ENCODE measurements around the gene SLC17A1.

The SLC17A1 gene

DNA sequence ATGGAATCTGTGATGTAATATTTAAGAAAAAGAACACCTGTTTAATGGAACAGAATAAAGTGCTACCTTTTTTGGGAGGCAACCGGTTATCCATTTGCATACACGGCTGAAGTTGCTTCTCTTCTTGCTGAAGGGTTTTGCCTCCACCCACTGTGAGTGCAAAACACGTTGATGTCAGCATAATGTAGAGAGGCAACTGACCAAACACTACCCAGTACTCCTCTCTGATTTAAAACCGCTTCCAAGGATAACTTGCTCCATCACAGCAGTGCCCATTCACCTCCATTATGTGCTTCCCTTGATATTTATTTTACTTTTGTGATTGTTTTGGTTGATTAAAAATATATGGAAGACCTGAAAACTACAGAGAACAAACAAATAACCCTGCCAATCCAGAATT is 1.4 kb downstream of the SLC17A1 start:
- no peak for DNase-seq

DNA sequence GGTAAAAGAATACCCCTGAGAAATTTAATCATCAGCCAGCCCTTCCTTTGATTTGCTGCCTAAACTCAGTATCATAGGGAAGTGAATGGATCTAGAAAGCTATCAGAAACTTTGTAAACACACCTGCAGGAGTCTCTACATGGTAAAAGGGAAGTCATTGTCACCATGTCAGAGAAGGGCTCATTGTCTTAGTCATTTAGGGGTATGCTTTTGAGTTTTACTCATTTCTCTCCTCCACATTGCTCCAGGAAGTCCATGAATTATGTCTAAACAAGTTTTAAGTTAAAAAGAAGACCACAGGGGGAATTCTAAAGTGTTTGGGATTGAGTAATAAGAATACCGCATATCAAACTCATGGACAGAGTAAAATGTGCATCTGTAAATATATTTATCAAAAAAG is 2.5 kb downstream of the SLC17A1 start:
- no peak for DNase-seq

DNA sequence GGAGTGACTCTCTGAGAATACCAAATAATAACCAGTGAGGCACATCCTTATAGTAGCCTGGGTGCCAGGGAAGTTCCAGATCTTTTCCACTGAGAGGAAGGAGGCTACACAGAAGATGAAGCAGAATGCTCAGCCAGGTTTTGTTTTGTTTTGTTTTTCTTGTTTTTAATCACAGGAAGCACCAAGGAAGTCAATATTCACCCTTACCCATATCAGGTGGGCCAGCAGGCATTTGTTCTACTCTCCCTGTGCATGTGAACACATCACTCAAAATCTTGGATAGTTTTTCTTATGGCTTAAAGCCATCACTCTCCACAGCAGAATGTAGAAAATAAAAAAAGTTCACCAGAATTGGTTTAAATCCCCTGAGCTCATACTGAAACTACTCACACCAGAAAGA is 10.5 kb downstream of the SLC17A1 start:
- DNase-seq: no peak

DNA sequence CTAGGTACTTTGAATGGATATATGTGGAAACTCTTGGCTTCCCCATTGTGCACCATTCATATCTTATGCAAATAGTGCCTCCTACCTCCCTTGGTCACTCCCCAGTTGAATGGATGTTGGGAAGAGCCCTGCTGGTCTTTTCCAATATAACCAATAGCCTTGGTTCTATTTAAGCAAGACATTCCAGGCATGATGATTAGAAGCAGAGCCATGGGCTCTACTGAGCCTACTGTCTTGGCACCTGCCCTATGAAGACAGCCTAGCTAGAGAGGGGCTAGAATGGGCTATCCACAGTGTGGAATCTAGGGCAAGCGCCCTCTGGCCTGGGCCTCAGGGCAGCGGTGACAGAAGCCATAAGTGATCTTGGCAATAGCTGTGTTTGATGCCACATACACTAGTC is 15.6 kb downstream of the SLC17A1 start:
- DNase-seq: no peak

DNA sequence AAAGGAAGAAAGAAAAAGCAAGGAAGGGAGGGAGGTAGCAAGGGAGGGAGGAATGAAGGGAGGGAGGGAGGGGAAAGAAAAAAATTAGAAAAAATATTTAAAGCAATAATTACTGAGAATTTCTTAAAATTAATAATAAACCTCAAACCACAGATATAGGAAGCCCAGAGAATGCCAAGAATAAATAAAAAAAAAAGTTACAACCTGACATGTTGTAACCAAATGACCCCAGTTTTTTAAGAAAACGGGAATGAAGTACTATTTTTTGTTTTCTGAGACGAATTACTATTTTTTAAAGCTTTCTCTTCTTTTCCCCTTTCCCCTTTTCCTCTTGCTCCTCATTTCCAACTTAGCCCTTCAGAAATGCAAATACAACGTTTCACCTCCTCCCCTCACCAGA is 16.7 kb downstream of the SLC17A1 start:
- no peak for DNase-seq

DNA sequence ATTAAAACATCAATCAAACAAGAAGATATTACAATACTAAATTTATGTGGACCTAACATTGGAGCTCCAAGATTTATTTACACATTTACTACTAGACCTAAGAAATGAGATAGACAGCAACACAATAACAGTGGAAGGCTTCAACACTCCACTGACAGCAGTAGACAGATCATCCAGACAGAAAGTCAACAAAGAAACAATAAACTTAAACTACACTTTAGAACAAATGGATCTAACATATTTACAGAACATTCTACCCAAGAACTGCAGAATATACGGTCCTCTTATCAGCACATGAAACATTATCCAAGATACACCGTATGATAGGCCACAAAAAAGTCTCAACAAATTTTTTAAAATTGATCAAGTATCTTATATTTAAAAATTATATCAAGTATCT is 27.0 kb downstream of the SLC17A1 start:
- DNase-seq: no peak

DNA sequence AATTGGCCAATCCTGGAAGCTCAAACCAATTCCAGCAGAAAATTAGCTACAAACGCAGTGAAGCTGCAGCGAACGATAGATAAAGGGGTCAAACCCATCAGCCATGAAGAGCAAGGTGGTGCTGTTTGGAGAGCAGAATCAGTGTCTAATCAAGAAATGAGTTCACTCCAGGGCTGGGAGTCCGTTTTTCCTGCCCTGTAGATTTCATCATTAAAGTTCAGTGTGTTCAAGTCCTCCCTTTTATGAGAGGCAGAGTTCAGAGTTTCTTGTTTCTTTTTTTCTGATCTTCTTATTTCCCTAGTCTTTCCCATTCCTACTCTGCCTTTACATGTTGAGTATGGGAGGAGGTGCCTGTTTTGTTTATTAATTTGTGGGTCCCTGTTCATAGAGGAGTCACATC is 30.4 kb downstream of the SLC17A1 start:
- no peak for DNase-seq

DNA sequence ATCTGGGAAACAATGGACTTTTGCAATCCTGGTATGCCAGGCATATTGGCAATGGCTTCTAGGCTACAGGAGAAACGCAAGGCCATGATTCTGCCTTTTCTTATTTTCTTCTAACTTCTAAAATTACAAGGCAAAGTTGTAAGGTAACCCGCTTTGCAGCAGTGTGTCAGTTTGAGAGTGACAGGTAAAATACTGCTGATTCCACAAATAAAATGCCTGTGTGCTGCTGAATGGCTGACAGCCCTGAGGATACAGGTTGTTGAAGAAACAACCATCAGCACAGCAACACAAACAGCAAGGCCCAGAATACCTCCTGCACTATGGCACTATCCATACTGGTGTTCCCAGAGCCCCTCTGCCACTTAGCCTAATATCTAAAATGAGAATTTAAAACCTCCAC is 37.1 kb downstream of the SLC17A1 start:
- DNase-seq: no peak

DNA sequence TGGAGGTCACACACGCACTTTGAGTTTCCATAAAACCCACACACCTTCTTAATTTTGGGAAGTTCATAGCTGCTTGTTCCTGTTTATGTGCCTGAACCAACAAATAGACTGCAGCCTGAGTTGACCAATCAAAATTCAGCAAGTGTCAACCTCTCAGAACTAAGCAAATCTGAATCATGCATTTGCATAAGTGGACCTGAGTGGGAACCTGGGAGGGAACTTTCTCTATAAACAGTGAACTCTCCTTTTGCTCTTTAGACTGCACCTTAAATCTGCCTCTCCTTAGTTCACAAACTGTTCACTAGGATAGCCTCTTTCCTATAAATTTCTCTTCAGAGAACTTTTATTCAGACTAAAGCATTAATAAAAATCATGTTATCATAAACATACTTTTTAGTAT is 37.9 kb downstream of the SLC17A1 start:
- no peak for DNase-seq

DNA sequence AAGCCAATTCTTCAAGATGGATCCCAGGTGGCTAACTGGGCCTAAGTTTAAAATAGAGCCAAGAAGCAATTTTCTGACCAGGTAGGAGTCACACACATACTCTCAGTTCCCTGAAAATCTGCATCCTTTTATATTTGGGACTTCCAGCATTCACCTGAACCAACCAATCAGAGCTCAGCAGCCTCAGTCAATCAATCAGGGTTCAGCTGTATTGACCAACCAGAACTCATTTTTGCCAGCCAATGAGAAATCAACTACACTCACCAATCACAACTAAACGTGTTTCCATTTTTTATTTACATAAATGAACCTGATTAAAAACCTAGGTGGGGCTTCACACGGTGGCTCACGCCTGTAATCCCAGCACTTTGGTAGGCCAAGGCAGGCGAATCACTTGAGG is 39.8 kb downstream of the SLC17A1 start:
- DNase-seq: no peak

DNA sequence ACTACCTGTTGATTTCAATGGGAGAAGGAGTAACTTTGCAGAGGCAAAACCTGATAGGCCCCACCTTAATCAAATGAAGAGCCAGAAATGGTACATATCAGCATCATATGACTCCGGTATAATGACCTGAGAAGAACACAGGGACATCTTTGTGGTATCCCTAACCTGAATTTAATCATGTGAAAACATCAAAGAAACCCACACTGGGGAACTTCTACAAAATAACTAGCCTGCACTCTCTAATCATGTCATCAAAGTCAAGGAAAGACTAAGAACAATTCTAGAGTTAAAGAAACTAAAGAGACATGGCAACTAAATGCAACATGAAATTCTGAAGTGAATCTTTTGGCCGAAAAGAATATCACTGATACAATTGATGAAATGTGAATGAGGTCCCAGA is 42.4 kb downstream of the SLC17A1 start:
- DNase-seq: no peak

DNA sequence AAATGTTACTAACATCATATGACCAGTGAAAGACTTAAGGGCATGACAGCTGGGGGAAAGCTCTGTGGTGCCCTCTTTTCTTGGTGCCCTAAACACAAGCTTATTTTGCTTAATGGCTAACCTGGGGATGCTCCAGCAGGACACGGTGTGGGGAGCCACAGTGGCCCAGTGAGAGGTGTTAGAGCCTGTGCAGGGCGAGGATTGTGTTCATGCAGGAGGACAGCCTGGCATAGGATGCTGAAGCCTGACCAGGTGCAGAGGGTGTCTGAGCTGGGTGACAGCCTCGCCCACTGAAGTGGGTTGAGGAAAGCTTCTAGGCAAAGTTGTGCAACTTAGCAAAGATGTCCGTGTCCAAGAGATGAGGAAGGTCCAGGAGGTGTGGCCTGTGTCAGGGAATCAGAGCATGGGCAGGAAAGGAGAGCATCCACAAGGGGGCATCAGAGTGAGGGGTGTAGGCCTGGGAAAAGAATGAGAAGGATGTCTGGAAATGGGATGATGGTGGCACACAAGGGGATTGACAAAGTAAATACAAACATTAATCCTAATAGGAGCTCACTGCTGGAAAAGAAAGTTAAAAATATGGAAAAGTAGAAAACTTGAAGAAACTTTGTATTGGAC is 43.4 kb downstream of the SLC17A1 start:
- DNase-seq: no peak

DNA sequence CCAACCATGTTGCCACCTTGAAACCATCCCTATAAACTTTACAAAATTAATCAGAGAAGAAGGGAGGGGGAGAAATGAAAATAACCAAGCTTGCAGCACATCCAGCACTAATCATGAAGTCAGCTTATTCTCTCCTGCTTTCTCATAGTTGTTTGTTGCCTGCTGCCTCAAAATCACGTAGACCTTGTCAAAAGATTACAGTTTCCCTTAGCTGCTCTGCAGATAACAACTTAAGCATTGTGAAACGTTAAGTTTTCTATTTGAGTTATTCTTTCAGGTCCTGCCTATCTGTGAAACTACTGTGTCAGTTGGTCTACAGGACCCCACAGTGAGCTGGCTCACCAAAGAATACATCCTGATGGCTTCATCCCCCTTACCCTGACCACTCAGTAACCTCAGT is 44.4 kb downstream of the SLC17A1 start:
- no peak for DNase-seq

DNA sequence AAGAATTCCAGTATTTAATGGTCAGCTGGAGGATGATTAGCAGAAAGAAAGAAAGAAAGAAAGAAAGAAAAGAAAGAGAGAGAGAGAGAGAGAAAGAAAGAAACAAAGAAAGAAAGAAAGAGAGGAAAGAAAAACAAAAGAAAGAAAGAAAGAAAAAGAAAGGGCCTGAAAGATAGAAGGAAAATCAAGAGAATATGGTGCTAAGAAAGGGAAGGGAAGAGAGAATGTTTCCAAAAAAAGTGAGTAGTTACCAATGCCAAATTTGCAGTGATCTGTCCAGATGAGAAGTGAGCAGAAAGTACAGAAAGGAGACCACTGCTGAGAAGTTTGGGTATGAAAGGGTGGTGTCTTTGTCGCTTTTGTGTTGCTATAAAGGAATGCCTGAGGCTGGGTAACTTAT is 50.7 kb downstream of the SLC17A1 start:
- DNase-seq: no peak

DNA sequence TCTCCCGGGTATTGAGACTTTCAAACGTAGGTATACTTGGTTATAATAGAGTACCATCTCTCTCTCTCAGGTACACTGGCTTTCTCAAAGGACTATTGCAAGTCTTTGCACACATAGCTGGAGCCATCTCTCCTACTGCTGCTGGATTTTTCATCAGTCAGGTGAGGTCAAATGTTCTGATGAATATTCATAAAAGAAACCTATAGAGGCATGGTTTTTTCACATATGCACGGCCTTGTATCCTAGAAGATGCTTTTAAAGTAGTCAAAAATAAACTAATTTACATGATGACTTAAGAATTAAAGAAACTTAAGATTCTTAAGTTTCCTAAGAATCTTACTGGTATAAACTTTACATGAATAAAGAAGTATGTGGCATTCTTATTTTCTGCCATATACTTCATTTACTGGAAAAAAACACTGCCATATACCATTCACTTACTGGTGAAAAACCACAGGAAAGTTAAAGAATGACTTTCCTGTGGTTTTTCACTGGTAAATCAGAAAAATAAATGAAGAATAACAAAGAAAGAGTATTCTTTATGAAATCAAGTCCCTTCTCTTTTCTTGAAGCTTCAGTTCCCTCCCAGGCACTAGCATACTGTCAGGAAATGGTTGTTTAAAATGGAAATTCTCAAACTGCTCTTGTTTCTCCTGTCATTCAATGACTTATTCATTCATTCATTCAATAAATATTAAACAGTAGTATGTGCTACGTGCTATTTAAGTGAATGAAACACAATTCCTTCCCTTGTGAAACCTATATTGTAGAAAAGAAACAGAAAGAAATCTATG is 53.8 kb downstream of the SLC17A1 start:
- DNase-seq: no peak

DNA sequence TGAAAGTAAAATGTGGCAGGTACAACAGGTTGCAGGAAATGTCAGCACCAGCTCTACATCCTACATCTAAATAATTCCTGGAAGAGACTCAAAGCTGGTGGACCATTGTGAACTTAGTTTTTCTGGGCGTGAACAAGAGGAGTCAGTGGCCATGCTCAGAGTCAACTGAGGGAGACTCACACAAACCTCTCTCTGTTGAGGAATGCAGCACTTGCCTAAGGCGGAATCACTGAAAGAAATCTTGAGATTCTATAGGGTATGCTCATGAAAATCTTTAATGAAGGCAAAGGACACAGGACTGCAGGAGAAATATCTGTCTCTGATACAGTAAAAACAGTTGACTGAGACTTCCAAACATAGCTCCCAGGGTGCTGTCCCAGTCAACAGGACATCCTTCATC is 54.8 kb downstream of the SLC17A1 start:
- DNase-seq: no peak

DNA sequence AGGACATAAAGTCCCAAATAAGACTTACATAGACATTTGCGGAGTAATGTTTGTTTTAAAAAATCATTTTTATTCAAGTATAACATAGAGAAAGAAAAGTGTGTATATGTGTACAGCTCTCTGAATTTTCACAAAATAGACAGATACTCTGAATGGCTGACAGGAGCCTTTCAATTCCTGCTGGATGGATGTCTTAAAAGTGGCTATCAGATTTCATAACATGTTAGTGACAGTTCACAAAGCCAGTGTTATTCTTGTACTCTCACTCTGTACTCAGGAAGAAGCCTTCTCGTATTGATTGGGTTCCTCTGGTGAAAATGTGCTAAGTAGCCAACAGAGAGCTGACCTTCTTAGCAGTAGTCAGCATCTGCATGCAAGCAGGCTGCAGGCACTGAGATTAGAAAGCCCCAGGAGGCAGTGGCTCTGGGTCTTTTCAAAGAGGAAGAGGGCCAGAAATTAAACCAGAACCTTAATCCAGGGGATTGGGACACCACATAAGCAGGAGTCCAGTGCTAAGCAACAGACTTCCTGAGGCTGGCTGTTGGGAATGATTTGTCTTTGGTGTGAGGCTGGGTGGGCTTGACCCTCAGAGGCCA is 57.6 kb downstream of the SLC17A1 start:
- peak; percentile 16 for DNase-seq

DNA sequence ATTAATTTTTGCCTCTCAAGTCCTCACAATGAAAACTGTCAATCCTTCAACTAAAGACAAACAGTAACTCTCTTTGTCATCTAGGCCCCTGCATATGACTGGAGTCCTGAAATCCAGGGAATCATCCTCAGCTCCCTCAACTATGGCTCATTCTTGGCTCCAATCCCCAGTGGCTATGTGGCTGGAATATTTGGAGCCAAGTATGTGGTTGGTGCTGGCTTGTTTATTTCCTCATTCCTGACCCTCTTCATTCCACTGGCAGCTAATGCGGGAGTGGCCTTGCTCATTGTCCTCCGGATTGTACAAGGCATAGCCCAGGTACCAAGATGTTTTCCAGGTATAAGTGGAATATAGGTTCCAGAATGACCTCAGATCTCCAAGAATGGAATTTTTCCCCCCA is 61.9 kb downstream of the SLC17A1 start:
- no peak for DNase-seq

DNA sequence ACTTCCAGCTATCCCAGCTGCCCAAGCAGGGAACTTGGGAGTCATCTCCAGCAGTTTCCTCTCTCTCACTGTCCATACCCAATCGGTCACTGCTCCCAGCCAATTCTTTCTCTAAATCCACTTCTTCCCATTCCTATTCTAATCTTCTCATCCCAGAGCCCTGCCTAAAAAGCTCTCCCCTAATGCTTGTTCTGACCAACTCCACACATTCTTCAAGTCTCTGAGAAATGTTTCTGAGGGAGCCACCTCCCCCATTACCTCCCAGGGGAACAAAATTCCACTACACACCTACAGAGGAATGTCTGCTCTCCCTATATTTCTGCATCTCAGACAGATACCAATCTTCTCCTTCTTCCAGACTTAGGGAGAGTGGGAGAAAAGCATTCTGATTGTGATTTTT is 63.3 kb downstream of the SLC17A1 start:
- DNase-seq: no peak

DNA sequence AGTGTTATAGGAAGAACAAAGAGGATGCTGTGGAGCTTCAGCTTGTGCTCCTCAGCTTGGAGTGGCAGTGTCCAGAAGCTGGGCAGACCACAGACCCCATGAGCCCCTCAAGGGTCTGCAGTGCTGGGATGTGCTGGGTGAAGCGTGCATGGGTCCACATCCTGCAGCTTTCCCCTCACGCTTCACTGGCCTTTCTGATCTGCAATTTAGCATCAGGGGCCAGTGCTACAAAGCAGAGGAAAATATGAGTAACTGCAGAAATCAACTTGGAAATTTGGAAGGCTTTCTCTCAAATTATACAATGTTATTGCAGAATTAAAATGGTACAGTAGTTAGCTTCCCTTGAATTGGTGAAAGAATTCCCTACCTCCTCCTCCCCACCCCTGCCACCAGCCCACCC is 67.2 kb downstream of the SLC17A1 start:
- no peak for DNase-seq

DNA sequence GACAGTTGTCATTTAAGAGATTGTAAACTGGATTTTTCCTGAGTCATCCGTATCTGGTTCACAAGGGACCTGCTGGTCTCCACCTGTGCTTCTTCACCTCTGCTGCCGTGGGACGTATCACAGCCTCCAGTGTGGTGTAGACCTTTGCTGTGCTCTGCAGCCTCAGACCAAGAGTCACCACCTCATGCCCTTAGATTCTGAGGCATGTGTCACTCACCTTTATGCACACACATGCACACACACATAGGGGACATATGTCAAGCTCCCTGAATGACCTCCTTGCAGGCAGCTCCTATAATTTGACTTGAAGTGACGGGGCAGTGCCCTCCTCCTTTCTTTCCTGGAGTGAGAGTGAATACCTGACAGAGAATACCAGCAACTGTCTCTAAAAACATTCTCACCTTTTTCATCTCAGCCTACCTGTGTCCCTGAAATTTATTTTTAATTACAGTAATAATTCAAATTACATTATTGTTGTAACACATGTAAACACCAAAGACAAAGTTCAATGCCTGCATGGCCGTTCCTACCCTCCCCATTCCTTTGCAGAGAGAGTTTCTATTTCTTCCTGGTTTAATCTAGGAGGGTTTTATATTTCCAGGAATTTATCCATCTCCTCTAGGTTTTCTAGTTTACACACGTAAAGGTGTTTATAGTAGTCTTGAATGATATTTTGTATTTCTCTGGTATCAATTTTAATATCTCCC is 73.8 kb downstream of the SLC17A1 start:
- DNase-seq: no peak

DNA sequence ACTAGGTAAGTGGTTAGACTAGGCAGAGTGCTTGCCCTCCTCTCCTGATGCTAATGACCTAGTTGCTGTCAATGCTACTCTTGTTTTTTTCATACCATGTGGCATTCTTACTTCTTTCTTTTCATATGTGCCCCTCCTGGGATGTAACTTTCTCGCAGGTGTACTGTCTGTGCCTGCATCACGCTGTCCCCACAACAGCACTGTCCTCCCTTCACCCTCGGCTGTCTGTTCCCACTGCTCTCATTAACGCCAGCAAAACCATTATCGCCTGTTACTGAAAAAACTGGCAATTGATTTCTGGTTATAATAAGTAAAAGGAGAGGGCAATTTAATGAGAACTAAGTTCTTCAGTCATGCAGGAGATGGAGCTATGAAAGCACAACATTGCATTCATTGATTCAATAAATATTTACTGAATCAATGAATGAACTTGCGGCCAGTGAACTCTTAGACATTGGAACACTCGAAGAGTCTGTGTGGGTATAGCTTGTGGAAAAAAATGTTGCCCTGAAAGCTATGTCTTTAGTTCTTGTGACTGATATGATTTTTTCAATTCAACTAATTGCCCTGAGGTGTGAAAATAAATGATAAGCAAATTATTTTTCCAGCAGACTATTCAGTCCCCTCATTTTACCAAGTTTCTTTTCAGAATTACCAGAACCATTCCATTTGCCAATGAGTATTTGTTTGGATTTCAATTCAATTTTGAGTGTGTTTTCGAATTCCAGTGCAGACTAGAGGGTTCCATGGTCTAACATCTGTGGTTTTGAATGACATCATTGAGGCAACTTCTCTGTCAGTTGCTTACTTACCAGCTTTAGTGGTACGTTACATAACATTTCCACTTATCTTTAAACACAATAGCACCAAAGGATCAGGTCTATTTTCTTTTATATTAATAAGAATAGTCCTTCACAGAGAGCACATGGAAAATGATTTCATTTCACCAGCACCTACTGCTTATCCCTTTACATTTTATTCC is 75.2 kb downstream of the SLC17A1 start:
- DNase-seq: no peak

DNA sequence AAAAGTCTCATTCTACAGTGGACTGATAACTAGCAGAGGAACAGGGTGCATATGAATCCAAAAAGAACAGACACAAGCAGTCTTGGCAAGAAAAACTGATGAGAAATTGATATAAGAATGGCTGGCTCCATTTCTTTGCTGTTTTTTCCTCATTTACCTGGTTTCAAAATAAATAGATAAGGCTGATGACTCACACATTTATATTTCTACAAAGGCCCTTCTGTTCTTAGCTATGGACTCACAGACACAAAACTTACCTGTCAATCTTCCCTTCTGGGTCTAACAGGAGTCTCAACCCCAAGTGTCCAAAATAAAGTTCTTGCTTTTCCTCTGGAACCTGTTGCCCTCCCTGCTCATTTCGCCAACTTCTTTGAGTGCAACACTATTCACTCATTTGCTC is 76.4 kb downstream of the SLC17A1 start:
- no peak for DNase-seq

Data from NCI-H524 treated with DMSO at 0.1 percent for 48 hours (cell line).